ENCODE data around the gene MOB3B.

The MOB3B gene

GRCh38 chr9:27441741-27442070 lies 87.9 kb downstream of the MOB3B start:
- Mint-ChIP-seq H3K4me3 (no peak overlapping the region), H3K9me3 (ENCODE audit: low read depth) (no peaks in the 10 kb centered on the region), H3K27me3 (no peaks in the 10 kb centered on the region), H3K36me3 (peaks cover 2% of the 10 kb centered on the region), H3K4me1 (ENCODE audit: low read depth) (no peaks in the 10 kb centered on the region), H3K27ac (no peak overlapping the region)

- Mint-ChIP-seq H3K27me3 (no peaks in the 10 kb centered on the region), H3K4me3 (no peak overlapping the region), H3K4me1 (ENCODE audit: low read depth) (no peaks in the 10 kb centered on the region), H3K27ac (no peak overlapping the region), H3K36me3 (peaks cover 2% of the 10 kb centered on the region), H3K9me3 (ENCODE audit: low read depth) (no peaks in the 10 kb centered on the region)
Observed at GRCh38 chr9:27440888-27441740, 88.5 kb downstream of the MOB3B start.

GRCh38 chr9:27438522-27438921 lies 91.1 kb downstream of the MOB3B start:
- Mint-ChIP-seq H3K4me3 (no peak overlapping the region), H3K27ac (no peak overlapping the region), H3K4me1 (ENCODE audit: low read depth) (no peaks in the 10 kb centered on the region), H3K9me3 (ENCODE audit: low read depth) (no peaks in the 10 kb centered on the region), H3K27me3 (no peaks in the 10 kb centered on the region), H3K36me3 (peaks cover 2% of the 10 kb centered on the region)

DNA sequence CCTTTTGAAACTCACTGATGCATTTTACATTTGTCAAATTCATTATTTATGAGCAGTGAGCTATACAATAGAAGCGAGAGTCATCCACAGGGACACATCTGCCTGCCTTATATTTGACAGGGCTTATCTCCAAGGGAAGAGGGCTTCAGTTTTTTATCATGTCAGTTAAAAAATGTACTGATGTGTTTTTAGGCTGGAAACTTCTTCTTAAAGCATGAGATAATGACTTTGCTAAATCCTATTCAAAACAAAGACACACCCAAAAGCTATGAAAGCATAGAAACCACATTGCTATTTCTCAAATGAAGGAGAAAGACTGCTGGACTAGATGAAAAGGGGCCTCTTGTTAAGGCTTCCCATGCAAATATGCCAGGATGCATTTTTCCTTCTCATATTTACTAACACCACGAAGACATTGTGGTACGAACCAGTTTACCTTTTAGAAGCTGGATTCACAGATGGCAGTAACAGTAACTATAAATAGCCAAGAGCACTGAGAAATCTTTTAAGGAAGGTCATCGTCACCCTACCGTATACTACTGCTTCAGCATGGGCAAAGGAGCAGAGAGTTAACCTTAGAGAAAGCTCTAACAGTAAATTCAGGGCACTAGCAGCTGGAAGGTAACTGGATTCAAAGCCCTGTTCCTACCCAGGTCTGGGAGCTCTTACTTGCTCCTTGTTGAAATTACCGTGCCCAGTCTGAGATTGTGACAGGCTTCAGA lies 91.8 kb downstream of the MOB3B start:
- Mint-ChIP-seq H3K9me3 (ENCODE audit: low read depth) (no peaks in the 10 kb centered on the region), H3K4me3 (no peak overlapping the region), H3K27me3 (no peaks in the 10 kb centered on the region), H3K27ac (no peak overlapping the region), H3K4me1 (ENCODE audit: low read depth) (no peaks in the 10 kb centered on the region), H3K36me3 (peaks cover 2% of the 10 kb centered on the region)

- peaks cover 2% of the 10 kb centered on the region for H3K36me3 Mint-ChIP-seq
- H3K4me1 Mint-ChIP-seq (ENCODE audit: low read depth): peaks cover 13% of the 10 kb centered on the region
- H3K27me3 Mint-ChIP-seq: no peaks in the 10 kb centered on the region
- H3K9me3 Mint-ChIP-seq (ENCODE audit: low read depth): no peaks in the 10 kb centered on the region
- H3K4me3 Mint-ChIP-seq: no peak overlapping the region
- no peak overlapping the region for H3K27ac Mint-ChIP-seq
Observed at GRCh38 chr9:27436234-27436633, 93.4 kb downstream of the MOB3B start.

DNA sequence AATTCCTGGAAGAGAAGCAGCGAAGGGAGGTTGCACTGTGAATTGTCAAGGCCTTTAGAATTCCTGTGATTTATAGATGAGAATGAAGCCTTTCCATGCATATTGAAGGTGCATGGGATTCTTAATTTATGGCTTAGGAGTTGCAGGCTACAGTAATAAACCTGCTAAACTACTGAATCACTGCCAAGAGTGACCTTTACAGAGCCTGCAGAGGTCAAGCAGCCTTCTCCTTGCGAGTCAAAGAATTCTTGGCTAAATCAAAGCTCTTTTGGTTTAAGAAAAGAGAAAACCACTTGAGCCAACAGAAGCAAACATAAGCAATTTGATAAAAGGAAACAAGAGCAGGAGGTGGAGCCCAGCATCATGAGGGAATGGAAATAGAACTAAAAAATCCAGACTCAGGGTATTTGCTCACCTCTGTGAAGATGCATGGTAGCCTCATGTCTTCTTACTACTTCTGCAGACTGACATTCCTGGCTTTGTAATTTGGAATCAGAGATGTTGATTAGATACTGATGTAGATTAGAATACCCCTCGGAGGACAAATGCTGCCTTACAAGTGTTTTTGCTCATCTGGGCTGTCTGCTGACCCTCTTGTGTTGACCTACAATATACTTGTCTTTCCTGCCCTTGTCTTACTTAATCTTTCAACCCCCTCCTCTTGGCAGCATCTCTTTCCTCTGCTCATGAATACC lies 95.8 kb downstream of the MOB3B start:
- no peaks in the 10 kb centered on the region for H3K9me3 Mint-ChIP-seq (ENCODE audit: low read depth)
- H3K4me3 Mint-ChIP-seq: no peak overlapping the region
- H3K36me3 Mint-ChIP-seq: no peaks in the 10 kb centered on the region
- peaks cover 13% of the 10 kb centered on the region for H3K4me1 Mint-ChIP-seq (ENCODE audit: low read depth)
- H3K27me3 Mint-ChIP-seq: no peaks in the 10 kb centered on the region
- no peak overlapping the region for H3K27ac Mint-ChIP-seq

DNA sequence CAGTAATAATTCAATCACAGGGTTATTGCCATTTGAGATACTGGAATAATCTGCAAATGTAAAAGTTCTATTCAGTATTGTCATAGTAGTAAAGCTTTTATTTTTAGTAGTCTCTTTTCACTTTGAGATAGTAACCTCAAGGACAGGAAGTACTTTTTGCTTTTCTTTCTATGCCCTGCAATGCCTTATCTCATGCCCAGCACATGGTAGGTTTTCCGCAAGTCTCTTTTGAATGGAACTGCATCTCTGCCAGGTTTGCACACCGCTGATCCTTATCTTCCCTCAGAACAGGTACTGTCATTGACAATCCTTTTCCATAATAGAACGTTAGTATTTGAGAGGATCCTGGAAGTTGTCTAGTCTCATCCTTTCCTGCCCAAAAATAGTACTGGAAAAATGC lies 97.3 kb downstream of the MOB3B start:
- Mint-ChIP-seq H3K9me3 (ENCODE audit: low read depth) (no peaks in the 10 kb centered on the region), H3K36me3 (no peaks in the 10 kb centered on the region), H3K27me3 (no peaks in the 10 kb centered on the region), H3K4me1 (ENCODE audit: low read depth) (peaks cover 13% of the 10 kb centered on the region), H3K4me3 (no peak overlapping the region), H3K27ac (no peak overlapping the region)

- Mint-ChIP-seq H3K9me3 (ENCODE audit: low read depth) (no peaks in the 10 kb centered on the region), H3K4me3 (no peak overlapping the region), H3K27me3 (no peaks in the 10 kb centered on the region), H3K36me3 (no peaks in the 10 kb centered on the region), H3K4me1 (ENCODE audit: low read depth) (peaks cover 13% of the 10 kb centered on the region), H3K27ac (no peak overlapping the region)
Observed at GRCh38 chr9:27431543-27432147, 98.0 kb downstream of the MOB3B start.

DNA sequence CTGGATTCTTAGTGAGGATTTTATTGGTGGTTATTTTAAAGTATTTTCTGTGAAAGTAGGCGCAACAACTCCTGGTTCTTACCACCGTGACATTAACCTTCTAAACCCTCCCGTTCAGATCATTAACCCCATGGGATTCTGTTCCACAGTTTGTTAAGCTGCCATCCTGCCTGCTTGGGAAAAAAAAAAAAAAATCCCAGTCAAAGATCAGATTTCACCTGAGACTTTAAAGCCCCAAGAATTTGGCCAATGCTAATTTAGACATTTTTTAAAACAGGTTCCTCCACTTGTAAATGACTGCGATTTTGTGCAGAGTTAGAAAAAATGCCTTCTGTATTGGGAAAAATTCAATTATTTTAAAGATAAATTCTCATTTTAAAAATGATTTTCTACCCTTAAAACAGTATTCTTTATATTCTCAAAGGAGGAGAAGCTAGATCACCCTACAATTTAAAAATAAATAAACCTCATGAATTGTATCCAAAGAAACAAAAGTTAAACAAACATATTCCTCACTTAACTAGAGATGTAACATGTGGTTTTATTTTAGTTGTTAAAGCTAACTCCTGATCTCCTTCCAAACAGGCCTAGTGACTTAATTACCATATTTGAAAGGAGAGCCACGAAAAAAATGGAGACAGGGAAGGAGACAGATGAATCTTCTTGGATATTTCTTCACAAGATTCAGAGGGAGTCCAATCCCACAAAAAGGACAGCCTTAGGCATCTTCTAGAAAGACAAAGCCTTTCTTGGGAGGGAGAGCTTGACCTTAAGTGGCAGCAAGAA lies 98.7 kb downstream of the MOB3B start:
- Mint-ChIP-seq H3K36me3 (no peaks in the 10 kb centered on the region), H3K27ac (no peak overlapping the region), H3K27me3 (no peaks in the 10 kb centered on the region), H3K9me3 (ENCODE audit: low read depth) (no peaks in the 10 kb centered on the region), H3K4me3 (no peak overlapping the region), H3K4me1 (ENCODE audit: low read depth) (peaks cover 13% of the 10 kb centered on the region)

DNA sequence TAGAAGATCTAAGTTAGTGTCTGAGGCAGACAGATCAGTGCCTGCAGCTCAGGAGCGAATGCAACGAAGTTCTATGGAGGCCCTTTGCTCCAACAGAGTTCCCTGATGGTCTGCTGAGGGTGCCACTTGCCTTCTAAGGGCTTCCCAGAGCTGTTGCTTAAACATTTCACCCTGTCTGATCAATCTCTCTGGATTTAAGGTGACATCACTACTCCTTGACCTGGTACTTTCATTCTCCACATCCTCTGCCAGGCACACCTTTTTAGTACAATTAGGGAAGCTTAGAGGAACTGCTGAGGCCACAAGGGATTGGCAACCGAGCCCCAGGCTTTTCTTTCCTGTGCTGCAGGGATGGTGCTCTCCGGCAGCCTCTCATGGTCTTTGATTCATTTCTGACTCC lies 99.7 kb downstream of the MOB3B start:
- Mint-ChIP-seq H3K4me1 (ENCODE audit: low read depth) (peaks cover 13% of the 10 kb centered on the region), H3K9me3 (ENCODE audit: low read depth) (no peaks in the 10 kb centered on the region), H3K36me3 (no peaks in the 10 kb centered on the region), H3K4me3 (no peak overlapping the region), H3K27me3 (no peaks in the 10 kb centered on the region), H3K27ac (no peak overlapping the region)

- Mint-ChIP-seq H3K9me3 (ENCODE audit: low read depth) (no peaks in the 10 kb centered on the region), H3K4me3 (no peak overlapping the region), H3K36me3 (no peaks in the 10 kb centered on the region), H3K27me3 (no peaks in the 10 kb centered on the region), H3K27ac (no peak overlapping the region), H3K4me1 (ENCODE audit: low read depth) (peaks cover 13% of the 10 kb centered on the region)
Observed at GRCh38 chr9:27429436-27429835, 100.2 kb downstream of the MOB3B start.

DNA sequence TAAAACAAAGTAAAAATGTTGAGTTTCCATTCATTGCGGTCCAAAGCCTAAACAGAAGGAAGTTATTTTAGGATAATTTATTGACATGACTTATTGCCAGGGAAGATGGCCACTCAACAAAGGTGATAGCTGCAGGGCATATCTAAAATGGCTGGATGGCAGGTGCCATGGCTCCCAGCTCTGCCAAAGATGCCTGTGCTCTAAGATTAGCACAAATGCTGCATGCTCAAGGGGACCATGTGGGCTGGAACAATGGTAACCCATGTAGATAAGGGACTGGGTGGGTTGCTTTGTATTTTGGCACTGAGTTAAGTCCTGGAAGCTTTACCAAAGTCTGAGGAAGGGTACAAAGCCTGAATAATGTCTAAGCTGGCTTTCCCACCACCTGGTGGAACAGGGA lies 101.1 kb downstream of the MOB3B start:
- no peaks in the 10 kb centered on the region for H3K9me3 Mint-ChIP-seq (ENCODE audit: low read depth)
- H3K36me3 Mint-ChIP-seq: no peaks in the 10 kb centered on the region
- H3K27ac Mint-ChIP-seq: no peak overlapping the region
- peaks cover 13% of the 10 kb centered on the region for H3K4me1 Mint-ChIP-seq (ENCODE audit: low read depth)
- no peak overlapping the region for H3K4me3 Mint-ChIP-seq
- H3K27me3 Mint-ChIP-seq: no peaks in the 10 kb centered on the region

- peaks cover 8% of the 10 kb centered on the region for H3K4me1 Mint-ChIP-seq (ENCODE audit: low read depth)
- H3K9me3 Mint-ChIP-seq (ENCODE audit: low read depth): no peaks in the 10 kb centered on the region
- no peaks in the 10 kb centered on the region for H3K27me3 Mint-ChIP-seq
- H3K27ac Mint-ChIP-seq: no peak overlapping the region
- no peak overlapping the region for H3K4me3 Mint-ChIP-seq
- H3K36me3 Mint-ChIP-seq: no peaks in the 10 kb centered on the region
Observed at GRCh38 chr9:27427272-27427643, 102.4 kb downstream of the MOB3B start.

DNA sequence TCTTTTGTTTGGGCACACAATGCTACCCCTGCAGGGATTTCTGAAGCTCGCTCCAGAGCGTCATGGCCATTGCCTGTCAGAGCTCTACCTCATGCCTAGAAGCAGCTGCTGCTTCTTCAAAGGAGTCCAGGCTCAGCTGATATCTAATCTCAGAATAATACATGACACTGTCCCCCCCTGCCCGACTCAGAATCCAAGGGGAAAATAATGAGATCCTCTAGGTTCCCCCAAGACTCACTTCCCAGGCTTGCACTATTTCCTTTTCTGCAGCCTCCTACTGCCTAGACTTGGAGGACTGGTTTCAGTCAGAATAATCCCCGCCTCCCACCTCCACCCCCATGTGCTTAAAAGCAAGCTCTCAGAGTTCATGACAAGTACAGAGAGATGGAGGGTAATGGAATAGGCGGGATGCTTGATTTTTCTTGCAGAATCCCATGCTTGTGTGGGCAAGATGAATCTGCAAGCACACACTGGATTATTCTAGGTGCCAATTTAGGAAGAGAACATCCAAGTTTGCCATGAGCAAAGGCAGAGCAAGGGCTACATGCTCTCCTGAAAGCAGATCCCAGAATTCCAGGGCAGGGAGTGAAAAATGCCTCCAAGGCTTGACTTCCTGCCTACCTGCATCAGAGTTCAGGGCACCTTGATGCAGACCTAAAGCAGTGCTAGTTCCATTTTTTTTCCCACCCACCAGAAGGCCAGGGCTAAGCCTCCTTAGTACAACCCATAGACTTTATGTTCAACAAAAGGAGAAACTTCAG lies 102.9 kb downstream of the MOB3B start:
- H3K27me3 Mint-ChIP-seq: no peaks in the 10 kb centered on the region
- H3K9me3 Mint-ChIP-seq (ENCODE audit: low read depth): no peaks in the 10 kb centered on the region

More for the DNA sequence above, 102.9 kb downstream of the MOB3B start:
- Mint-ChIP-seq H3K4me3 (no peak overlapping the region), H3K36me3 (no peaks in the 10 kb centered on the region), H3K27ac (no peak overlapping the region), H3K4me1 (ENCODE audit: low read depth) (peaks cover 2% of the 10 kb centered on the region)
